A549 treated with CpdA at 1 μM for 4 hours (cell line): ENCODE results near the gene AGPAT3. TPM values are rescaled to one million over a fixed set of nuclear protein-coding genes. Genes with fewer than 3 reads are reported as not detected.

Experiments
- total RNA-seq: library from RNA; stranded (reverse); fragments of 200-300 nt; extraction: Qiagen RNA extraction; gene quantifications from 5 replicates; pipeline ENCODE4 v1.2.3, GENCODE V29; 2022; ENCODE audit warnings: low read depth

The AGPAT3 gene
- total RNA-seq = 19.6 to 23.3 TPM (median 20.5 TPM) in 5 replicates

DNA sequence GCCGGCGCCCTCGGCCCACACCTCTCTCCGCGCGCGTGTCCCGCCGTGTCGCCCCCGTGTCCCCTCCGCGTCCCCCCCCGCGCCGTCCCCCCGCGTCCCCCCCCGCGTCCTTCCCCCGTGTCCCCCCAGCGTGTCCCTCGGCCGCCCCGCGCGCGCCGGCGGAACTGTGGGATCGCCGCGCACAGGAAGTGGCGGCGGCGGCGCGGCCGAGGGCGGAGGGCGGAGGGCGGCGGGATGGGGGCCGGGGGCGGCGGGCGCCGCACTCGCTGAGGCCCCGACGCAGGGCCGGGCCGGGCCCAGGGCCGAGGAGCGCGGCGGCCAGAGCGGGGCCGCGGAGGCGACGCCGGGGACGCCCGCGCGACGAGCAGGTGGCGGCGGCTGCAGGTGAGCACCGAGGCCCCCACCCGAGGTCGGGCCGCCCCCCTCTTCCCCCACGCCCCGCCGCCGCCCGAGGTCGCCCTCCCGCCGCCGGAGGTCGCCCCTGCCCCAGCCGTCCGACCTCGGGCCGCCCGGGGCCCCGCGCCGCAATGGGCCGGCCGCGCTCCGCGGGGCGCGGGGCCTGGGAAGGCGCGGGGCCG is at the start of gene AGPAT3:
TSS of gene AGPAT3 (plus strand) at position 262 of the 578 bp plus-strand sequence. CDS start 94,459 bp downstream, outside the sequence.

GRCh38 chr21:44011579-44012473 is 146.8 kb downstream of the AGPAT3 start, which contains the start of gene TRAPPC10:
Gene TRAPPC10, plus strand, starts transcription at chr21:44012309. Its CDS starts 185 bp downstream, at chr21:44012494.

Other genes starting within 250 kb of the AGPAT3 start
- 1.3 to 1.9 TPM (median 1.4 TPM) in 5 replicates for gene HSF2BP, start 205.7 kb upstream of the AGPAT3 start, total RNA-seq
- 31.1 to 39.0 TPM (median 33.7 TPM) in 5 replicates for gene RRP1B, start 205.7 kb upstream of the AGPAT3 start, total RNA-seq
- 175 to 285 TPM (median 258 TPM) in 5 replicates for gene PDXK, start 146.1 kb upstream of the AGPAT3 start, total RNA-seq
- 81.5 to 97.6 TPM (median 90.8 TPM) in 5 replicates for gene CSTB, start 88.9 kb upstream of the AGPAT3 start, total RNA-seq
- gene RRP1, start 75.6 kb upstream of the AGPAT3 start, total RNA-seq = 32.3 to 38.2 TPM (median 34.3 TPM) in 5 replicates
- gene TRAPPC10, start 147.1 kb downstream of the AGPAT3 start, total RNA-seq = 14.2 to 17.3 TPM (median 15.9 TPM) in 5 replicates
- gene PWP2, start 242.2 kb downstream of the AGPAT3 start, total RNA-seq = 1.0 to 4.8 TPM (median 2.1 TPM) in 5 replicates